HepG2 (cell line): ENCODE data around the gene MTR. TPM values are rescaled to one million over a fixed set of nuclear protein-coding genes. Genes with fewer than 3 reads are reported as not detected.

Experiments
- ARID3A ChIP-seq: IDR thresholded peaks from 2 replicates; pipeline ENCODE4 v1.6.1; 2012; ENCODE audit warnings: low read depth, low read length, improper control_type of control experiment
- ARID5B ChIP-seq: IDR thresholded peaks from 2 replicates; pipeline ENCODE4 v1.4.0; 2020; ENCODE audit warnings: mild to moderate bottlenecking, missing genetic modification reagents
- BCL3 ChIP-seq: sonication (generic); formaldehyde crosslinking; IDR thresholded peaks from 2 replicates; pipeline ENCODE4 v1.5.1; 2020; ENCODE audit warnings: mild to moderate bottlenecking, missing genetic modification reagents, moderate library complexity
- DBP ChIP-seq: sonication (generic); formaldehyde crosslinking; IDR thresholded peaks from 2 replicates; pipeline ENCODE4 v1.4.0; 2020; ENCODE audit warnings: missing genetic modification reagents; ENCODE audit errors: not compliant biosample characterization
- IRF9 ChIP-seq: sonication (generic); formaldehyde crosslinking; IDR thresholded peaks from 2 replicates; pipeline ENCODE4 v1.8.0; 2022; ENCODE audit warnings: missing genetic modification reagents, mild to moderate bottlenecking, borderline replicate concordance
- MAF1 ChIP-seq: sonication (generic); formaldehyde crosslinking; IDR thresholded peaks from 2 replicates; pipeline ENCODE4 v1.5.0; 2020; ENCODE audit warnings: missing genetic modification reagents, borderline replicate concordance
- NCOR1 ChIP-seq: fragments of 200-600 bp; sonication (generic); IDR thresholded peaks from 2 replicates; pipeline ENCODE4 v1.7.0; 2017; ENCODE audit warnings: antibody characterized with exemption, low read length, borderline replicate concordance
- NFE2L1 ChIP-seq: sonication (generic); formaldehyde crosslinking; IDR thresholded peaks from 2 replicates; pipeline ENCODE4 v1.4.0; 2020; ENCODE audit warnings: missing genetic modification reagents, mild to moderate bottlenecking, borderline replicate concordance
- PAXIP1 ChIP-seq: sonication (generic); formaldehyde crosslinking; conservative IDR thresholded peaks from 2 replicates; pipeline ENCODE4 v1.4.0; 2020; ENCODE audit warnings: mild to moderate bottlenecking, missing genetic modification reagents, moderate library complexity
- TERF1 ChIP-seq: sonication (generic); formaldehyde crosslinking; IDR thresholded peaks from 2 replicates; pipeline ENCODE4 v1.8.0; 2022; ENCODE audit warnings: mild to moderate bottlenecking, missing genetic modification reagents, moderate library complexity
- YEATS4 ChIP-seq: sonication (generic); formaldehyde crosslinking; IDR thresholded peaks from 2 replicates; pipeline ENCODE4 v1.4.0; 2020; ENCODE audit warnings: missing genetic modification reagents, borderline replicate concordance
- ZNF235 ChIP-seq: sonication (generic); formaldehyde crosslinking; IDR thresholded peaks from 2 replicates; pipeline ENCODE4 v1.8.1; 2023; ENCODE audit warnings: mild to moderate bottlenecking, missing genetic modification reagents, borderline replicate concordance
- ZNF546 ChIP-seq: sonication (generic); formaldehyde crosslinking; conservative IDR thresholded peaks from 2 replicates; pipeline ENCODE4 v1.8.1; 2023; ENCODE audit warnings: mild to moderate bottlenecking, missing genetic modification reagents
- ZNF558 ChIP-seq: sonication (generic); formaldehyde crosslinking; IDR thresholded peaks from 2 replicates; pipeline ENCODE4 v1.9.0; 2022; ENCODE audit warnings: mild to moderate bottlenecking, missing genetic modification reagents, borderline replicate concordance
- ZNF850 ChIP-seq: sonication (generic); formaldehyde crosslinking; conservative IDR thresholded peaks from 2 replicates; pipeline ENCODE4 v1.9.0; 2021; ENCODE audit warnings: mild to moderate bottlenecking, missing genetic modification reagents
- polyA plus RNA-seq, 8 experiments: library from polyadenylated mRNA; depleted of rRNA in 3 of 8; stranded (reverse) in 7 of 8; unstranded in 1 of 8; fragments of >200 nt; fragmentation: Illumina TruSeq in 4 of 8; extraction: Trizol in 4 of 8; gene quantifications; 2 replicates each; pipeline versions ENCODE4 v1.2.1 to v1.2.3, GENCODE V29; 2011 to 2016; ENCODE audit warnings: low read depth in 4 of 8, missing spikeins in 1 of 8, mixed read lengths in 1 of 8; ENCODE audit not compliant: insufficient read depth in 1 of 8
- total RNA-seq, 5 experiments: library from RNA; depleted of rRNA; stranded (reverse); fragments of >200 nt; fragmentation: Illumina TruSeq; extraction: Trizol; gene quantifications; 2 replicates each; pipeline ENCODE4 v1.2.3, GENCODE V29; 2016; ENCODE audit warnings: low read depth in 1 of 5

MTR gene
- total and polyA plus RNA-seq, 2 of the 13 experiments (the other 11 are each of a cell fraction or from before 2014, with no cell fraction given) = 16.3 to 36.1 TPM

- TF ChIP-seq ARID3A (peak; percentile 46; the same call in 1 of the 2 replicates), MAF1 (CRISPR knock-in tag) (no peak), ARID5B (CRISPR knock-in tag) (no peak), NFE2L1 (no peak), NCOR1 (peak; percentile 29; the same call in 1 of the 2 replicates), ZNF235 (CRISPR knock-in tag) (no peak), ZNF850 (CRISPR knock-in tag) (no peak), IRF9 (CRISPR knock-in tag) (no peak), BCL3 (no peak), TERF1 (CRISPR knock-in tag) (no peak), ZNF546 (no peak), PAXIP1 (CRISPR knock-in tag) (peak; percentile 50), ZNF558 (no peak), DBP (CRISPR knock-in tag) (no peak), YEATS4 (CRISPR knock-in tag) (no peak)
Observed at GRCh38 chr1:236757640-236758039, 37.5 kb upstream of the MTR start (continued).
